ENCODE results near the gene RASA3. TPM values are rescaled to one million over a fixed set of nuclear protein-coding genes. Genes with fewer than 3 reads are reported as not detected.

RASA3 gene
- total RNA-seq, 1 experiment from 2014 or later = 22.3 TPM

DNA sequence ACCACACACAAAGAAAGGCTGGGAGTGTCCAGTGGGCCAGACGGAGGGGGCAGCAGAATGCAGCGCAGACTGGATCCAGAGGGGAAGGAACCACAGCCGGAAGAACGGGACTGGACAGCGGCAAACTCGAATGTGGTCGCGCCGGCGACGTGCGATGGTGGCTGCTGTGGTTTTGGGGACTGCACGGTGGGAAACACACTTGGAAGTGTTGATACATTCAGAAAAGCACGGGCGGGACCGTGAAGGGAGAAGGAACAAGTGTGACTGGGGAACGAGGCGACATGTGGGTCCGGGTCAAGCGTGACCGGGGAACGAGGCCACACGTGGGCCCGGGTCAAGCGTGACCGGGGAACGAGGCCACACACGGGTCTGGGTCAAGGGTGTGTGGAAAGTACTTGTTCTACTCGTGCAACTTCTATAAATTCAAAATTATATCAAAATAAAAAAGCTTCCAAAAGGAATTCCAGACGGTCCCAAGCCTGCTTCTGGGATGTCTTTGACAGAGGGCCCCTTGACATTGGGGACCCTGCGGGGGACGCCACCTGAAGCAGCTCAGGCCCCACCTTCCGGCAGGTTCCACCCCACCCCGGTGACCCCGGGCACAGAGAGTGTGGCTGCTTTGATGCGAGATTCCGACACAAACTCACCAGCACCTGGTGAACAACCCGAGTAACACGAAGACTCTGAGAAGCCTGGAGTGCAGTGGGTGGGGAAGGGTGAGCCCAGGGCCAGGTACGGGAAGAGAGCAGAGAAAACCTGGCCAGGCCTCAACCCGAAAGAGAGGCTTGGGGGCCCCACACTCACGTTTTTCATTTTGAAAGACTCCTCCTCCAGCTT, 133.4 kb downstream of the RASA3 start:
- CTCF ChIA-PET = no interaction called here
- TF ChIP-seq, protein P1, sequence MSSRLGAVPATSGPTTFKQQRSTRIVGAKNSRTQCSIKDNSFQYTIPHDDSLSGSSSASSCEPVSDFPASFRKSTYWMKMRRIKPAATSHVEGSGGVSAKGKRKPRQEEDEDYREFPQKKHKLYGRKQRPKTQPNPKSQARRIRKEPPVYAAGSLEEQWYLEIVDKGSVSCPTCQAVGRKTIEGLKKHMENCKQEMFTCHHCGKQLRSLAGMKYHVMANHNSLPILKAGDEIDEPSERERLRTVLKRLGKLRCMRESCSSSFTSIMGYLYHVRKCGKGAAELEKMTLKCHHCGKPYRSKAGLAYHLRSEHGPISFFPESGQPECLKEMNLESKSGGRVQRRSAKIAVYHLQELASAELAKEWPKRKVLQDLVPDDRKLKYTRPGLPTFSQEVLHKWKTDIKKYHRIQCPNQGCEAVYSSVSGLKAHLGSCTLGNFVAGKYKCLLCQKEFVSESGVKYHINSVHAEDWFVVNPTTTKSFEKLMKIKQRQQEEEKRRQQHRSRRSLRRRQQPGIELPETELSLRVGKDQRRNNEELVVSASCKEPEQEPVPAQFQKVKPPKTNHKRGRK (CRISPR knock-in tag; IDR thresholded peaks at IDR 0.05; ENCODE audit: borderline replicate concordance) = no peak
- TF ChIP-seq RORB (CRISPR knock-in tag; IDR thresholded peaks at IDR 0.05) = no peak
- Mint-ChIP-seq H3K27me3 (ENCODE audit: low read depth) (no peaks in the 10 kb centered on the region), H3K9me3 (no peaks in the 10 kb centered on the region), H3K4me1 (no peaks in the 10 kb centered on the region), H3K36me3 (0 out of 2 replicates have a peak, but pooled peaks cover 6% of the 10 kb centered on the region), H3K4me3 (no peak overlapping the region), H3K27ac (peak overlapping the region; percentile 76; the same call in 1 of the 2 replicates)
- POLR2A ChIA-PET = no interaction called here
- DNase-seq (ENCODE audit: low spot score) = no peak
- ATAC-seq = no peak

- DNase-seq (ENCODE audit: low spot score) (no peak), ATAC-seq (no peak)
- Mint-ChIP-seq H3K4me3 (no peak overlapping the region), H3K27ac (0 out of 2 replicates have a peak overlapping the region, but pooled peaks have one; percentile 76), H3K27me3 (ENCODE audit: low read depth) (no peaks in the 10 kb centered on the region), H3K4me1 (no peaks in the 10 kb centered on the region), H3K36me3 (0 out of 2 replicates have a peak, but pooled peaks cover 6% of the 10 kb centered on the region), H3K9me3 (no peaks in the 10 kb centered on the region)
- ChIA-PET CTCF (interaction anchor here (0.8 kb wide), 1 partner anchor 19 kb away, joined by 3 read pairs; no protein-coding TSS in a partner anchor), POLR2A (no interaction called here)
- no peak for TF ChIP-seq NFYB (CRISPR knock-in tag; conservative IDR thresholded peaks at IDR 0.05; ENCODE audit: low read depth)
Observed at GRCh38 chr13:113997845-113998751, 134.3 kb downstream of the RASA3 start.

GRCh38 chr13:113996912-113997745, 135.3 kb downstream of the RASA3 start:
- no peak for TF ChIP-seq TCF7 (CRISPR knock-in tag; IDR thresholded peaks at IDR 0.05; ENCODE audit: low read depth)
- no peak for TF ChIP-seq TEAD4 (CRISPR knock-in tag; IDR thresholded peaks at IDR 0.05)
- TF ChIP-seq, protein P2, sequence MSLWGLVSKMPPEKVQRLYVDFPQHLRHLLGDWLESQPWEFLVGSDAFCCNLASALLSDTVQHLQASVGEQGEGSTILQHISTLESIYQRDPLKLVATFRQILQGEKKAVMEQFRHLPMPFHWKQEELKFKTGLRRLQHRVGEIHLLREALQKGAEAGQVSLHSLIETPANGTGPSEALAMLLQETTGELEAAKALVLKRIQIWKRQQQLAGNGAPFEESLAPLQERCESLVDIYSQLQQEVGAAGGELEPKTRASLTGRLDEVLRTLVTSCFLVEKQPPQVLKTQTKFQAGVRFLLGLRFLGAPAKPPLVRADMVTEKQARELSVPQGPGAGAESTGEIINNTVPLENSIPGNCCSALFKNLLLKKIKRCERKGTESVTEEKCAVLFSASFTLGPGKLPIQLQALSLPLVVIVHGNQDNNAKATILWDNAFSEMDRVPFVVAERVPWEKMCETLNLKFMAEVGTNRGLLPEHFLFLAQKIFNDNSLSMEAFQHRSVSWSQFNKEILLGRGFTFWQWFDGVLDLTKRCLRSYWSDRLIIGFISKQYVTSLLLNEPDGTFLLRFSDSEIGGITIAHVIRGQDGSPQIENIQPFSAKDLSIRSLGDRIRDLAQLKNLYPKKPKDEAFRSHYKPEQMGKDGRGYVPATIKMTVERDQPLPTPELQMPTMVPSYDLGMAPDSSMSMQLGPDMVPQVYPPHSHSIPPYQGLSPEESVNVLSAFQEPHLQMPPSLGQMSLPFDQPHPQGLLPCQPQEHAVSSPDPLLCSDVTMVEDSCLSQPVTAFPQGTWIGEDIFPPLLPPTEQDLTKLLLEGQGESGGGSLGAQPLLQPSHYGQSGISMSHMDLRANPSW (CRISPR knock-in tag; conservative IDR thresholded peaks at IDR 0.05; ENCODE audit: low read depth) = no peak
- no peak for TF ChIP-seq FOXJ3 (CRISPR knock-in tag; IDR thresholded peaks at IDR 0.05; ENCODE audit: borderline replicate concordance)
- no peak for TF ChIP-seq IRF2 (CRISPR knock-in tag; IDR thresholded peaks at IDR 0.05; ENCODE audit: borderline replicate concordance, low read depth)
- TF ChIP-seq ATF3 (CRISPR knock-in tag; conservative IDR thresholded peaks at IDR 0.05) = no peak
- TF ChIP-seq, protein P3, sequence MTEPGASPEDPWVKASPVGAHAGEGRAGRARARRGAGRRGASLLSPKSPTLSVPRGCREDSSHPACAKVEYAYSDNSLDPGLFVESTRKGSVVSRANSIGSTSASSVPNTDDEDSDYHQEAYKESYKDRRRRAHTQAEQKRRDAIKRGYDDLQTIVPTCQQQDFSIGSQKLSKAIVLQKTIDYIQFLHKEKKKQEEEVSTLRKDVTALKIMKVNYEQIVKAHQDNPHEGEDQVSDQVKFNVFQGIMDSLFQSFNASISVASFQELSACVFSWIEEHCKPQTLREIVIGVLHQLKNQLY (CRISPR knock-in tag; IDR thresholded peaks at IDR 0.05) = no peak
- TF ChIP-seq, protein P4, sequence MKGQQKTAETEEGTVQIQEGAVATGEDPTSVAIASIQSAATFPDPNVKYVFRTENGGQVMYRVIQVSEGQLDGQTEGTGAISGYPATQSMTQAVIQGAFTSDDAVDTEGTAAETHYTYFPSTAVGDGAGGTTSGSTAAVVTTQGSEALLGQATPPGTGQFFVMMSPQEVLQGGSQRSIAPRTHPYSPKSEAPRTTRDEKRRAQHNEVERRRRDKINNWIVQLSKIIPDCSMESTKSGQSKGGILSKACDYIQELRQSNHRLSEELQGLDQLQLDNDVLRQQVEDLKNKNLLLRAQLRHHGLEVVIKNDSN (CRISPR knock-in tag; IDR thresholded peaks at IDR 0.05) = no peak
- TF ChIP-seq E2F1 (CRISPR knock-in tag; IDR thresholded peaks at IDR 0.05) = no peak
- DNase-seq (ENCODE audit: low spot score) (no peak), ATAC-seq (no peak)
- Mint-ChIP-seq H3K36me3 (peaks cover 11% of the 10 kb centered on the region), H3K4me3 (no peak overlapping the region), H3K27me3 (ENCODE audit: low read depth) (no peaks in the 10 kb centered on the region), H3K4me1 (no peaks in the 10 kb centered on the region), H3K9me3 (peaks cover 4% of the 10 kb centered on the region), H3K27ac (no peak overlapping the region)
- CTCF ChIA-PET = interaction anchor here (0.8 kb wide), 1 partner anchor 20 kb away, joined by 3 read pairs; no protein-coding TSS in a partner anchor
- POLR2A ChIA-PET = no interaction called here
